HCT116 (cell line): ENCODE results near the gene SLC66A3.

Source experiments
- CEBPB ChIP-seq: IDR thresholded peaks from 2 replicates; pipeline ENCODE4 v1.6.1; 2012; ENCODE audit warnings: low read depth
- POLR2A ChIP-seq: IDR thresholded peaks from 2 replicates; pipeline ENCODE4 v1.7.0; 2011; ENCODE audit warnings: borderline replicate concordance; ENCODE audit not compliant: insufficient read depth, insufficient read length; ENCODE audit errors: extremely low read depth
- TF ChIP-seq, protein P1 (sequence below), 3 experiments: fragments of 200-600 bp in 1 of 3; sonication (generic) in 1 of 3; IDR thresholded peaks in 2 of 3; conservative IDR thresholded peaks in 1 of 3; 2 replicates each; pipeline ENCODE4 v1.5.1; 2012 to 2017; ENCODE audit warnings: low read depth in 2 of 3, low read length in 2 of 3, antibody characterized with exemption in 1 of 3, borderline replicate concordance in 1 of 3, control low read depth in 1 of 3, mild to moderate bottlenecking in 1 of 3, mixed read lengths in 1 of 3, mixed run types in 1 of 3, moderate library complexity in 1 of 3; ENCODE audit not compliant: insufficient read depth in 1 of 3
- TF ChIP-seq, protein P2 (sequence below): IDR thresholded peaks from 2 replicates; pipeline ENCODE4 v1.6.1; 2012

DNA sequence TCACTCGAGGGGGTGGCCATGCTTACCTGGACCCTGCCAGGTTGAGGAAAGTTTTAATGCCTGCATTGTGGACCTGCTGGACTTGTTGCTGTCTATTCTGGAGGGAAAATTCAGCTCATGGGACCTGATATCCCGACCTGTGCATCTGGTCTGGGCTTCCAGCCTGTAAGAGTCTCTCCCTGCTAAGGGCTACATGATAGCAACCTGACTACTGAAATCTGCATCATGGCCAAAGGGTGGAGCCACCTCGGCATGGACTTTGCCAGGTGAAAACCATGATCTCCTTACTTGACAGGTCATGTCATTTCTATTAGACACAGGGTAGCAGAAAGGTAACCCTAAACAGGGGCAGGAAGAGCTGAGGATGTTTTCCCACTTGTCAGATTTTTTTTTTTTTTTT, 12.9 kb upstream of the SLC66A3 start:
- TF ChIP-seq POLR2A: no peak
- TF ChIP-seq, protein P1, sequence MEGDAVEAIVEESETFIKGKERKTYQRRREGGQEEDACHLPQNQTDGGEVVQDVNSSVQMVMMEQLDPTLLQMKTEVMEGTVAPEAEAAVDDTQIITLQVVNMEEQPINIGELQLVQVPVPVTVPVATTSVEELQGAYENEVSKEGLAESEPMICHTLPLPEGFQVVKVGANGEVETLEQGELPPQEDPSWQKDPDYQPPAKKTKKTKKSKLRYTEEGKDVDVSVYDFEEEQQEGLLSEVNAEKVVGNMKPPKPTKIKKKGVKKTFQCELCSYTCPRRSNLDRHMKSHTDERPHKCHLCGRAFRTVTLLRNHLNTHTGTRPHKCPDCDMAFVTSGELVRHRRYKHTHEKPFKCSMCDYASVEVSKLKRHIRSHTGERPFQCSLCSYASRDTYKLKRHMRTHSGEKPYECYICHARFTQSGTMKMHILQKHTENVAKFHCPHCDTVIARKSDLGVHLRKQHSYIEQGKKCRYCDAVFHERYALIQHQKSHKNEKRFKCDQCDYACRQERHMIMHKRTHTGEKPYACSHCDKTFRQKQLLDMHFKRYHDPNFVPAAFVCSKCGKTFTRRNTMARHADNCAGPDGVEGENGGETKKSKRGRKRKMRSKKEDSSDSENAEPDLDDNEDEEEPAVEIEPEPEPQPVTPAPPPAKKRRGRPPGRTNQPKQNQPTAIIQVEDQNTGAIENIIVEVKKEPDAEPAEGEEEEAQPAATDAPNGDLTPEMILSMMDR (IDR thresholded peaks at IDR 0.05 in 2 of 3, conservative IDR thresholded peaks at IDR 0.05 in 1 of 3; ENCODE audit: borderline replicate concordance in 1 of 3, insufficient read depth in 1 of 3, low read depth in 2 of 3, low read length in 2 of 3): 0 out of 6 replicates have a peak, but pooled peaks of 1 of the 3 experiments have one; percentile 16
- TF ChIP-seq, protein P2, sequence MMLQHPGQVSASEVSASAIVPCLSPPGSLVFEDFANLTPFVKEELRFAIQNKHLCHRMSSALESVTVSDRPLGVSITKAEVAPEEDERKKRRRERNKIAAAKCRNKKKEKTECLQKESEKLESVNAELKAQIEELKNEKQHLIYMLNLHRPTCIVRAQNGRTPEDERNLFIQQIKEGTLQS: no peak
- TF ChIP-seq CEBPB: no peak
